H1 (cell line): ENCODE results near the gene SRP9. TPM values are rescaled to one million over a fixed set of nuclear protein-coding genes. Genes with fewer than 3 reads are reported as not detected.
"Not testable (repeated sequence)": the region's sequence is repeated elsewhere in the genome, so short reads cannot be mapped to it uniquely, and the experiment has no call there.

Experiments used
- CTCF ChIA-PET: fragments of 300-600 bp; sonication (Branson Sonifier 250); formaldehyde crosslinking; loops from one replicate; lab custom pipeline; 2021; ENCODE audit not compliant: partially characterized antibody; lab: Charles Lee
- POLR2A ChIA-PET: fragments of 300-600 bp; sonication (Branson Sonifier 250); formaldehyde crosslinking; loops from one replicate; lab custom pipeline; 2021; ENCODE audit warnings: inconsistent platforms; ENCODE audit not compliant: partially characterized antibody; lab: Charles Lee
- DNase-seq, 2 experiments: peaks; one replicate each; pipeline versions ENCODE4 v3.0.0 to v3.0.0-alpha.2; 2010 to 2022; ENCODE audit warnings: low spot score in 2 of 2, low read depth in 1 of 2, mixed read lengths in 1 of 2
- FAIRE-seq: peaks from 2 replicates; lab custom pipeline; 2011; peaks lifted over from hg19 to GRCh38; lab: Jason Lieb, UNC
- H2AFZ ChIP-seq: 2 replicates; pipeline ENCODE4 v1.8.1; 2012; ENCODE audit warnings: low read length, inconsistent platforms
- H2AK5ac ChIP-seq: 2 replicates; pipeline ENCODE4 v1.6.1; 2013; ENCODE audit warnings: low read depth, low read length
- H2BK120ac ChIP-seq: replicated peaks from 2 replicates; pipeline ENCODE3; 2013; ENCODE audit warnings: low read depth, low read length, inconsistent platforms
- H2BK12ac ChIP-seq: 2 replicates; pipeline ENCODE4 v1.6.1; 2013; ENCODE audit warnings: low read depth, low read length
- H2BK15ac ChIP-seq: 2 replicates; pipeline ENCODE4 v1.6.1; 2013; ENCODE audit warnings: low read length
- H2BK20ac ChIP-seq: 2 replicates; pipeline ENCODE4 v1.6.1; 2013; ENCODE audit warnings: low read length
- H2BK5ac ChIP-seq: 2 replicates; pipeline ENCODE4 v1.6.1; 2013; ENCODE audit warnings: low read depth, low read length
- H3K14ac ChIP-seq: 2 replicates; pipeline ENCODE4 v1.6.1; 2013; ENCODE audit warnings: inconsistent platforms; ENCODE audit not compliant: insufficient read length
- H3K18ac ChIP-seq: 2 replicates; pipeline ENCODE4 v1.6.1; 2013; ENCODE audit warnings: low read length; ENCODE audit errors: extremely low read depth
- H3K23ac ChIP-seq: 2 replicates; pipeline ENCODE4 v1.6.1; 2013; ENCODE audit warnings: inconsistent platforms; ENCODE audit not compliant: insufficient read length
- H3K23me2 ChIP-seq: 2 replicates; pipeline ENCODE4 v1.6.1; 2013; ENCODE audit warnings: low read depth, low read length
- H3K27ac ChIP-seq: 2 replicates; pipeline ENCODE4 v1.6.1; 2011; ENCODE audit warnings: low read depth, low read length, inconsistent platforms
- H3K27me3 ChIP-seq, 4 experiments: replicated peaks in 1 of 4; 1 replicate in 1 of 4; 2 replicates in 3 of 4; pipeline versions ENCODE4 v1.6.1 to v1.8.1; 2011 to 2013; ENCODE audit warnings: low read length in 3 of 4, mild to moderate bottlenecking in 3 of 4, inconsistent platforms in 2 of 4, mixed read lengths in 2 of 4, moderate library complexity in 1 of 4; ENCODE audit not compliant: control insufficient read depth in 3 of 4, insufficient read depth in 3 of 4; ENCODE audit errors: extremely low read depth in 1 of 4
- H3K36me3 ChIP-seq, 4 experiments: 2 replicates each; pipeline versions ENCODE4 v1.6.1 to v1.8.1; 2011 to 2013; ENCODE audit warnings: mild to moderate bottlenecking in 4 of 4, low read length in 3 of 4, moderate library complexity in 2 of 4, control low read depth in 1 of 4, inconsistent platforms in 1 of 4; ENCODE audit not compliant: insufficient read depth in 4 of 4, control insufficient read depth in 2 of 4
- H3K4ac ChIP-seq: replicated peaks from 2 replicates; pipeline ENCODE3; 2013; ENCODE audit warnings: low read length, low read depth, mixed read lengths, inconsistent platforms; ENCODE audit not compliant: insufficient read length
- H3K4me1 ChIP-seq, 4 experiments: replicated peaks in 1 of 4; 1 replicate in 1 of 4; 2 replicates in 3 of 4; pipeline versions ENCODE4 v1.6.1 to v1.8.1; 2011 to 2013; ENCODE audit warnings: low read length in 3 of 4, inconsistent platforms in 2 of 4, mixed read lengths in 1 of 4; ENCODE audit not compliant: insufficient read depth in 4 of 4, control insufficient read depth in 3 of 4
- H3K4me2 ChIP-seq, 2 experiments: 2 replicates each; pipeline versions ENCODE4 v1.6.1 to v1.8.1; 2011 to 2013; ENCODE audit warnings: low read depth in 2 of 2, low read length in 2 of 2, control low read depth in 1 of 2, inconsistent platforms in 1 of 2, mild to moderate bottlenecking in 1 of 2; ENCODE audit not compliant: insufficient read depth in 1 of 2
- H3K4me3 ChIP-seq, 4 experiments: fragments of 200-600, 300-600 bp in 1 of 4; sonication (generic), shearing (Covaris generic), sonication (Bioruptor Twin) in 1 of 4; 2 replicates each; pipeline versions ENCODE4 v1.5.1 to v1.8.1; 2011 to 2016; ENCODE audit warnings: low read length in 4 of 4, low read depth in 3 of 4, control low read depth in 2 of 4, inconsistent platforms in 2 of 4, mild to moderate bottlenecking in 2 of 4, mixed read lengths in 1 of 4, moderate library complexity in 1 of 4; ENCODE audit not compliant: insufficient read depth in 2 of 4; ENCODE audit errors: extremely low read depth in 1 of 4
- H3K56ac ChIP-seq: replicated peaks from 2 replicates; pipeline ENCODE3; 2013; ENCODE audit warnings: low read depth, mild to moderate bottlenecking, mixed read lengths, low read length, inconsistent platforms; ENCODE audit not compliant: insufficient read length
- H3K79me1 ChIP-seq: 2 replicates; pipeline ENCODE4 v1.6.1; 2013; ENCODE audit warnings: low read depth, low read length, control low read depth
- H3K79me2 ChIP-seq, 2 experiments: 2 replicates each; pipeline versions ENCODE4 v1.6.1 to v1.8.1; 2012 to 2013; ENCODE audit warnings: low read length in 2 of 2, mild to moderate bottlenecking in 2 of 2, inconsistent platforms in 1 of 2; ENCODE audit not compliant: insufficient read depth in 2 of 2, control insufficient read depth in 1 of 2
- H3K9ac ChIP-seq, 4 experiments: replicated peaks in 1 of 4; 1 replicate in 1 of 4; 2 replicates in 3 of 4; pipeline versions ENCODE4 v1.6.1 to v1.8.1; 2011 to 2013; ENCODE audit warnings: low read depth in 3 of 4, low read length in 3 of 4, control low read depth in 2 of 4, mild to moderate bottlenecking in 2 of 4, moderate library complexity in 2 of 4, inconsistent platforms in 1 of 4; ENCODE audit errors: extremely low read depth in 1 of 4
- H3K9me3 ChIP-seq, 2 experiments: 2 replicates each; pipeline versions ENCODE4 v1.6.1 to v1.8.1; 2012 to 2013; ENCODE audit warnings: mild to moderate bottlenecking in 2 of 2, moderate library complexity in 2 of 2, control low read depth in 1 of 2, inconsistent platforms in 1 of 2, low read depth in 1 of 2, low read length in 1 of 2, mixed read lengths in 1 of 2; ENCODE audit not compliant: insufficient read depth in 2 of 2
- H4K20me1 ChIP-seq, 2 experiments: replicated peaks in 1 of 2; 2 replicates each; pipeline versions ENCODE3 to v1.8.1; 2011 to 2013; ENCODE audit warnings: inconsistent platforms in 2 of 2, low read length in 2 of 2, mild to moderate bottlenecking in 1 of 2; ENCODE audit not compliant: insufficient read depth in 2 of 2, control insufficient read depth in 1 of 2
- H4K5ac ChIP-seq: 2 replicates; pipeline ENCODE4 v1.6.1; 2013; ENCODE audit warnings: low read length, low read depth, mixed read lengths, inconsistent platforms; ENCODE audit not compliant: insufficient read length
- H4K8ac ChIP-seq: 2 replicates; pipeline ENCODE4 v1.8.0; 2013; ENCODE audit warnings: mild to moderate bottlenecking, moderate library complexity, low read length, inconsistent platforms; ENCODE audit not compliant: insufficient read depth; ENCODE audit errors: extremely low read depth
- H4K91ac ChIP-seq: replicated peaks from 2 replicates; pipeline ENCODE3; 2013; ENCODE audit warnings: low read length, mixed read lengths, inconsistent platforms; ENCODE audit not compliant: insufficient read length
- KDM1A ChIP-seq: fragments of 200-600, 300-600 bp; sonication (generic); IDR thresholded peaks from 2 replicates; pipeline ENCODE4 v1.7.1; 2016; ENCODE audit warnings: mild to moderate bottlenecking, low read length, borderline replicate concordance
- MAFK ChIP-seq: IDR thresholded peaks from 2 replicates; pipeline ENCODE4 v1.6.1; 2012; ENCODE audit warnings: low read depth, mild to moderate bottlenecking, improper control_type of control experiment, low read length
- RFX5 ChIP-seq: IDR thresholded peaks from 2 replicates; pipeline ENCODE4 v1.6.1; 2011; ENCODE audit warnings: low read depth, low read length, improper control_type of control experiment, borderline replicate concordance
- RNF2 ChIP-seq: fragments of 200-900, 300-1000 bp; sonication (generic); IDR thresholded peaks from 2 replicates; pipeline ENCODE4 v1.7.1; 2016; ENCODE audit warnings: borderline replicate concordance, low read depth, mild to moderate bottlenecking, antibody characterized with exemption, low read length; ENCODE audit not compliant: poor library complexity, severe bottlenecking; ENCODE audit errors: missing control alignments
- SP2 ChIP-seq: IDR thresholded peaks from 2 replicates; pipeline ENCODE4 v1.6.1; 2012; ENCODE audit warnings: mild to moderate bottlenecking, low read length, inconsistent platforms
- TAF1 ChIP-seq: IDR thresholded peaks from 2 replicates; pipeline ENCODE4 v1.6.1; 2011; ENCODE audit warnings: mild to moderate bottlenecking, low read depth, low read length
- TBP ChIP-seq: IDR thresholded peaks from 2 replicates; pipeline ENCODE4 v1.6.1; 2011; ENCODE audit warnings: low read depth, low read length, improper control_type of control experiment
- WGBS, 2 experiments: shearing (Covaris generic) in 1 of 2; methylation state at CpG; one replicate each; pipeline versions ENCODE4 v1.1.6 to v1.1.7; 2013 to 2015; ENCODE audit warnings: low lambda C conversion rate in 2 of 2, mixed read lengths in 2 of 2, inconsistent platforms in 1 of 2, low coverage in 1 of 2, missing lambda C conversion rate in 1 of 2; ENCODE audit not compliant: insufficient replicate concordance in 2 of 2, insufficient coverage in 1 of 2, insufficient read length in 1 of 2; ENCODE audit errors: extremely low coverage in 1 of 2, missing lambda C conversion rate in 1 of 2; 5-methylcytosine and 5-hydroxymethylcytosine counted together
- polyA plus RNA-seq, 7 experiments: library from polyadenylated mRNA; depleted of rRNA in 3 of 7; stranded (reverse) in 5 of 7; unstranded in 2 of 7; fragments of >200 nt in 5 of 7; fragments of 200-250 nt in 2 of 7; gene quantifications; 1 replicate in 5 of 7; 2 replicates in 1 of 7; 4 replicates in 1 of 7; pipeline versions ENCODE4 v1.2.1 to v1.2.3, GENCODE V29; 2011 to 2013; ENCODE audit warnings: missing spikeins in 2 of 7, mixed read lengths in 2 of 7
- total RNA-seq: library from RNA; stranded (reverse); fragmentation: NEBNext Ultra II Directional; extraction: Animal tissue kit (Norgen Biotek cat#: 25700); gene quantifications from 2 replicates; pipeline ENCODE4 v1.2.1, GENCODE V29; 2021

Gene SRP9
- total and polyA plus RNA-seq, 2 of the 8 experiments (the other 6 are each of a cell fraction or from before 2014, with no cell fraction given): 446 to 572 TPM

DNA sequence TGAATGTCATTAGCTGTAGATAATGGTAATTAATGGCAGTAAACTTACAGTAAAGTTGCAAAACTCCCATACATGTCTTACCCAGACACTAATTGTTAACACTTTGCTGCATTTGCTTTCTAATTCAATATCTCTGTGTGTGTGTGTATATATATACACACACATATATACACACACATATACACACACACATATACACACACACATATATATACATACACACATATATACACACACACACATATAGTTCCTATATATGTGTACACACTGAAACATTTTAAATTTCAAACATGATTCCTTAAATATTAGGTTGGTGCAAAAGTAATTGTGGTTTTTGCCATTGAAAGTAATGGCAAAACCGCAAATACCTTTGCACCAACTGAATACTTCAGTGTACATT lies 28.6 kb downstream of the SRP9 start (continued):
- TF ChIP-seq TAF1 (no peak), RFX5 (no peak), SP2 (no peak), RNF2 (no peak), KDM1A (no peak), TBP (no peak), MAFK (no peak)

GRCh38 chr1:225806736-225807135 lies 29.1 kb downstream of the SRP9 start:
- H2AK5ac ChIP-seq, H3K27ac ChIP-seq, H3K4me2 ChIP-seq, H2AFZ ChIP-seq, H3K18ac ChIP-seq, H3K79me2 ChIP-seq, H4K91ac ChIP-seq, H3K14ac ChIP-seq, H3K23me2 ChIP-seq, H3K9me3 ChIP-seq, H3K9ac ChIP-seq, POLR2A ChIA-PET, H2BK120ac ChIP-seq, FAIRE-seq, H3K27me3 ChIP-seq, H2BK15ac ChIP-seq, H2BK5ac ChIP-seq, H4K8ac ChIP-seq, H2BK12ac ChIP-seq, H4K5ac ChIP-seq, H3K23ac ChIP-seq, H2BK20ac ChIP-seq, H3K79me1 ChIP-seq, DNase-seq, H4K20me1 ChIP-seq, H3K4ac ChIP-seq, H3K36me3 ChIP-seq, H3K4me3 ChIP-seq, H3K56ac ChIP-seq, H3K4me1 ChIP-seq: not testable (repeated sequence)
- 87% methylated on average over 1 of the region's 3 CpGs; no CpG with 5 or more reads in 1 of the 2 experiments for WGBS, 2 experiments
- CTCF ChIA-PET: interaction anchor here (0.7 to 8.4 kb wide), 3 partner anchors 27 to 336 kb away, joined by 3 to 50 read pairs (median 3); partner anchors contain the start of gene SRP9
